Stimulated activated CD4-positive, alpha-beta T cell treated with anti-CD3 and anti-CD28 coated beads, Interleukin-2, amount 100 ng/mL, for 24 hours (primary cell): ENCODE data around the gene HBB.
"Not testable (repeated sequence)": the region's sequence is repeated elsewhere in the genome, so short reads cannot be mapped to it uniquely, and the experiment has no call there.

ENCODE experiments used
- DNase-seq, 2 donors: peaks; one replicate each; pipeline ENCODE4 v3.0.0-alpha.2; 2020

HBB gene

DNA sequence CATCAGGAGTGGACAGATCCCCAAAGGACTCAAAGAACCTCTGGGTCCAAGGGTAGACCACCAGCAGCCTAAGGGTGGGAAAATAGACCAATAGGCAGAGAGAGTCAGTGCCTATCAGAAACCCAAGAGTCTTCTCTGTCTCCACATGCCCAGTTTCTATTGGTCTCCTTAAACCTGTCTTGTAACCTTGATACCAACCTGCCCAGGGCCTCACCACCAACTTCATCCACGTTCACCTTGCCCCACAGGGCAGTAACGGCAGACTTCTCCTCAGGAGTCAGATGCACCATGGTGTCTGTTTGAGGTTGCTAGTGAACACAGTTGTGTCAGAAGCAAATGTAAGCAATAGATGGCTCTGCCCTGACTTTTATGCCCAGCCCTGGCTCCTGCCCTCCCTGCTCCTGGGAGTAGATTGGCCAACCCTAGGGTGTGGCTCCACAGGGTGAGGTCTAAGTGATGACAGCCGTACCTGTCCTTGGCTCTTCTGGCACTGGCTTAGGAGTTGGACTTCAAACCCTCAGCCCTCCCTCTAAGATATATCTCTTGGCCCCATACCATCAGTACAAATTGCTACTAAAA lies at the start of gene HBB:
HBB (minus strand) TSS at position 340 of the 579 bp plus-strand sequence; CDS start at position 290, 50 bp downstream.
- DNase-seq: no peak

DNA sequence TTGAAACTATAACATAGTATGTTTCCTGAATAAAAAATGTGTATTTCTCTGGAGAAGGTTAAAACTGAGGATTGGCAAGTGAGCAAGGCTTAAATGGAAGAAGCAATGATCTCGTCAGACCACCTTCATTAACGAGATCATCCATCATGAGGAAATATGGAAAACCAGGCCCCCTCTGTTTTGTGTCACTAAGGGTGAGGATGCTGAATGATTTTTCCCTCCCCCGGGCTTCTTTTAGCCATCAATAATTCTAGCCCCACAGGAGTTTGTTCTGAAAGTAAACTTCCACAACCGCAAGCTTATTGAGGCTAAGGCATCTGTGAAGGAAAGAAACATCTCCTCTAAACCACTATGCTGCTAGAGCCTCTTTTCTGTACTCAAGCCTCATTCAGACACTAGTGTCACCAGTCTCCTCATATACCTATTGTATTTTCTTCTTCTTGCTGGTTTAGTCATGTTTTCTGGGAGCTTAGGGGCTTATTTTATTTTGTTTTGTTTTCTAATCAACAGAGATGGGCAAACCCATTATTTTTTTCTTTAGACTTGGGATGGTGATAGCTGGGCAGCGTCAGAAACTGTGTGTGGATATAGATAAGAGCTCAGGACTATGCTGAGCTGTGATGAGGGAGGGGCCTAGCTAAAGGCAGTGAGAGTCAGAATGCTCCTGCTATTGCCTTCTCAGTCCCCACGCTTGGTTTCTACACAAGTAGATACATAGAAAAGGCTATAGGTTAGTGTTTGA lies 48.7 kb upstream of the HBB start:
- no peak for DNase-seq

DNA sequence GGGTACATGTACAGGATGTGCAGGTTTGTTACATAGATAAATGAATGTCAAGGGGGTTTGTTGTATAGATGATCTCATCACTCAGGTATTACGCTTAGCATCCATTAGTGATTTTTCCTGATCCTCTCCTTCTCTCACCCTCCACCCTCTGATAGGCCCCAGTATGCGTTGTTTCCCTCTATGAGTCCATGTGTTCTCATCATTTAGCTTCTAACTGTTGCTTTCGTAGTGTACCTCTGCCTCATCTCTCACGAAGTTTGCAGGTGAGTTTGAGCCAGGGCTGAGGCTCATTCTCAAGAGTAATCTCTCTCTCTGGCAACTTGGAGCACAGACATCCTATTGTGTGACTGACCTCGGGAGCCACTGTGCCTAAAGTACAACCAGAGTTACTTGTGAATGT lies 47.5 kb upstream of the HBB start:
- DNase-seq: no peak

DNA sequence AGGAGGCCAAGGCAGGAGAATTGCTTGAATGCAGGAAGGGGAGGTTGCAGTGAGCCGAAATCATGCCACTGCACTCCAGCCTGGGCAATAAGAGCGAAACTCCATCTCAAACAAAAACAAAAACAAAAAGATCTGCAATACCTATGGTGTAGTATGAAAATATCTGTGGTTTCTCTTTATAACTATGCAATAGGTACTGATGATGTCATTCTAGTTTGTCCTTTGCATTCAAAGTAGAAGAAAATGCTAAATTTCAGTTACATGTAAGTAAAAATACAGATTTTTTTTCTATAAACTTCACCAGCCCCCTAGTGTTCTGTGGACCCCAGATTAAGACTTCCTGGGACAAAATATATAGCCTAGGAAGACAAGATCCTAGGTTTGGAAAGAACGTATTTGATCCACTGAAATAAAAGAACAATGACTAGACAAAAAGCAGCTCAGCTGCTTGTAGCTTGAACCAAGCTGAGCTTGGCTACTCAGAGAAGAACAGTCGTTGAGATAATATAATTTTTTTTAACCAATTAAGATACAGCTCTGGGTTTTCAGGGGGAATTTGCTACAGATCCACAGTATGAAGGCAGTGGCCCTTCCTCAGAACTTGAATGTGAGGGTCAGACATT lies 45.6 kb upstream of the HBB start:
- DNase-seq: no peak

DNA sequence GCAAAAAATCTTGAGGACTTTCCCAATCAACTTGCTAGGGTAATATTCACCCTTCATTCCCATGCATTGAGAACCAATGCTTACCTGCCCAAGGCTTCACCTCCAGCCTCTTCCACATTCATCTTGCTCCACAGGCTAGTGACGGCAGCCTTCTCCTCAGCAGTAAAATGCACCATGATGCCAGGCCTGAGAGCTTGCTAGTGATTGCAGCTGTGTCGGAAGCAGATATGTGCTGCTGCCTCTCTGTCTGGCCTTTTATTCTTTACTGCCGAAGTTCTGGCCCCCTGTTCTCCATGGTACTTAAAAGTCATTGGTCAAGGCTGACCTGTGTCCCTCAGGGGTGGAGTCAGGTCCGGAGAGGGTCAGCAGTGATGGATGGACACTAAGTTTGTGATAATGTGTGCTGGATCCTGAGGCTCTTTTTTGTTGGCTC lies 42.9 kb upstream of the HBB start, which contains the start of gene HBE1:
HBE1 (minus strand) TSS at position 231 of the 433 bp plus-strand sequence; CDS start at position 176, 55 bp downstream.
- DNase-seq: no peak

DNA sequence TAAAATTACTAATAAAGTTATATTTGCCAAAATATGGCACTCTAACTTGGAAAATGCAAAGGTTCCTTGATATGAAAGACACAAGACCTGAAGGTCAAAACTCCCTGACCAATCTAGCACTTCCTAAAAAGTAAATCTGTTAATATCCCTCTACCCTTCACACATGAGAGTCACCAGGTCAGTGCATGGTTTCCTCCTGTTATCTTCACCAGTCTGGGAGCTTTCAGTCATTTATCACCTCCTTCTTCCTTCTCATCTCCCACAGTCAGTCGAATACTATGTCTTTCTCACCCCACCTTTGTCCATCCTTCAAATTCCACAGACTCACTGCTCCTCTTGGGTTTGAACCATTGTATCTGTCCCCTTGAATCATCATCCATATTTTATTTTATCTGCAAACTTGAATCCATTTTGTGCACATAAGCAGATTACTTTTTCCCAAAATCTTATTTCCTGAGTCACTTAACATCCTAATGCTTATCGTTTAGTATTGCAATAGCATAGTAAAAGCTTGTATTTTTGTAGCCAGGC lies 40.2 kb upstream of the HBB start:
- DNase-seq: no peak

DNA sequence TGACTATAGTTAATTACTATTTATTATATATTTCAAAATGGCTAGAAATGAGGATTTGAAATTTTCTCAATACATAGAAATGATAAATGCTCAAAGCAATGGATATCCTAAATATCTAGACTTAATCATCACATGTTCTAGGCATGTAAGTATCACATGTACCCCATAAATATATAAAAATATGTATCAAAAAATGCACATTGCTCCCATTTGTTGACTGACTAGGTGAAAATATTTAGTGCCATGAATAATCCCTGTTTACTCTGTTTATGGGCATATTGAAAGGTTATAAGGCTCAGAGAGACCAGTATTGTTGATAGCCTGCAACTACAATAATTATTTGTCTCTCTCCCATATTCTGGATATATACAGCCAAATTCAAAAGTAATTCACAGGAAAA lies 39.7 kb upstream of the HBB start:
- no peak for DNase-seq

DNA sequence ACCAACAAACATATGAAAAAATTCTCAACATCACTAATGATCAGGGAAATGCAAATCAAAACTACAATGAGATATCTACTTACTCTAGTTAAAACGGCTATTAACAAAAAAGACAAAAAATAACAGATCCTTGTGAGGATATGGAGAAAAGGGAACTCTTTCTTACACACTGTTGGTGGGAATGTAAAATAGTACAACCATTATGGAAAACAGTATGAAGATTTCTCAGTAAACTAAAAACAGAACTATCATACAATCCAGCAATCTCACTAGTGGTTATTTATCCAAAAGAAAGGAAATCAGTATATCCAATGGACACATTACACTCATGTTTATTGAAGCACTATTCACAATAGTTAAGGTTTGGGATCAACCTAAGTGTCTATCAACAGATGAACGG lies 39.0 kb upstream of the HBB start:
- DNase-seq: no peak

DNA sequence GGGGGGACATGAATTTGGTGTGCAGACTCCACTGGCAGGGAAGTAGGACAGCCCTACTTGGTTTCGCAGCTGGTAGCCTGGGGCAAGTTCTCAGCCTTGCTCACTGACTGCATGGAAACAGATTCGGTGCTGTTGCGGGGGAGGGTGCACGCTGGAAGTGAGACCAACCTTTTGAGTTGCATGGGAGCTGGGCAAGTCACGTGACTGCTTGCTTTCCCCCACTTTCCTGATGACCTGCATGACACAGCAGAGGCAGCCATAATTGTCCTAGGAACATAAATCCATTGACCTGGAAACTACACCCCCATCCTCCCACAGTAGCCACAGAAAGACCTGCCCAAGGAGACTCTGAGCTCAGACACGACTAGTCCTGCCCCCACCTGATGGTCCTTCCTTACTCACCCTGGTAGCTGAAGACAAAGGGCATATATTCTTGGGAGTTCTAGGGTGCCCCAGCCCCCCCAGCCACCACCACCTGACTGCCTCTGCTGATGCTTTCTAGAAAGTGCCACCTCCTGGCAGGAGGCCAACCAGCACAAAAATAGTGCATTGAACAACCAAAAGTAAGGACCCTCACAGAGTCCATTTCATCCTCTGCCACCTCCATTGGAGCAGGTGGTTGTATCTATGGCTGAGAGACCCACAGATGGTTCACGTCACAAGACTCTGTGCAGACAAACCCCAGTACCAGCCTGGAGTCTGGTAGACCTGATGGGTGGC lies 31.8 kb upstream of the HBB start:
- no peak for DNase-seq

DNA sequence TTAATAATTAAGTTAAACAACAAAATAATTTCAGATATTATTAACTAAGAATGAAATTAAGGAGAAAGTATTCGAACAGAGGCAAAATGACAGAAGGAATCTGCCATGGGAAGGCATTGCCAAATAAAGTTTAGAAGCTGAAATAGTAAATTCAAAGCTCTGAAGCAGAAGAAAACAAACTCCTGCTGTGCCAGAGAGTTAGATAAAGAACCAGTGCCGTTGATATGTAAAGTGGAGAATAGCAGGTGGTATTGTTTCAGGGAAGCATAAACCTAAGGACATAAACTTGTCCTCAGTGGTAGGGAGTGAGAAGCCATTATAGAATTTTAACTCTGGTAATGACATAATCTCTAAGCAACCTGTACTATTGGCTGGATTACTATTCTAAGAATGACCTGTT lies 30.4 kb upstream of the HBB start:
- DNase-seq: no peak

DNA sequence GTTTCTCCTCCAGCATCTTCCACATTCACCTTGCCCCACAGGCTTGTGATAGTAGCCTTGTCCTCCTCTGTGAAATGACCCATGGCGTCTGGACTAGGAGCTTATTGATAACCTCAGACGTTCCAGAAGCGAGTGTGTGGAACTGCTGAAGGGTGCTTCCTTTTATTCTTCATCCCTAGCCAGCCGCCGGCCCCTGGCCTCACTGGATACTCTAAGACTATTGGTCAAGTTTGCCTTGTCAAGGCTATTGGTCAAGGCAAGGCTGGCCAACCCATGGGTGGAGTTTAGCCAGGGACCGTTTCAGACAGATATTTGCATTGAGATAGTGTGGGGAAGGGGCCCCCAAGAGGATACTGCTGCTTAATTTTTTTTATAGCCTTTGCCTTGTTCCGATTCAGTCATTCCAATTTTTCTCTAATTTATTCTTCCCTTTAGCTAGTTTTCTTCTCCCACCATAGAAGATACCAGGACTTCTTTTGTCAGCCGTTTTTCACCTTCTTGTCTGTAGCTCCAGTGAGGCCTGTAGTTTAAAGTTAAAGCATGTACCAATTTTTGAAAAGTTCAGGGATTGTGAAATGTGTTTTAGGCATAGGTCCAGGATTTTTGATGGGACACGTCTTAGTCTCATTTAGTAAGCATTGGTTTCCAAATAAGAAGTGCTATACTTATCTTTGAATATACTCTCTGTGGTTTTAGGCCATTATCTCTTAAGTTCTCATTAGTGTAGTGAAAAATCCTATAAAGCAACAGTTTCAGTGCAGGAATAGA lies 28.0 kb upstream of the HBB start, which contains the start of gene HBG2:
HBG2 (minus strand) TSS at position 136 of the 768 bp plus-strand sequence; CDS start at position 83, 53 bp downstream.
- not testable (repeated sequence) for DNase-seq

DNA sequence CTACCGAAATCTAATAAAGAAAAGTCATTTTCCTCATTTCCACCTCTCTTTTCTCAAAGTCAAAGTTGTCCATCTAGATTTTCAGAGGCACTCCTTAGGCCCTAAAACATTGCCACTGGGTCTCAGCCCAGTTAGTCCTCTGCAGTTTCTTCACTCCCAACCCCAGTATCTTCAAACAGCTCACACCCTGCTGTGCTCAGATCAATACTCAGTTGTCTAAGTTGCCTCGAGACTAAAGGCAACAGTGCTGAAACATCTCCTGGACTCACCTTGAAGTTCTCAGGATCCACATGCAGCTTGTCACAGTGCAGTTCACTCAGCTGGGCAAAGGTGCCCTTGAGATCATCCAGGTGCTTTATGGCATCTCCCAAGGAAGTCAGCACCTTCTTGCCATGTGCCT lies 27.2 kb upstream of the HBB start:
- not testable (repeated sequence) for DNase-seq

DNA sequence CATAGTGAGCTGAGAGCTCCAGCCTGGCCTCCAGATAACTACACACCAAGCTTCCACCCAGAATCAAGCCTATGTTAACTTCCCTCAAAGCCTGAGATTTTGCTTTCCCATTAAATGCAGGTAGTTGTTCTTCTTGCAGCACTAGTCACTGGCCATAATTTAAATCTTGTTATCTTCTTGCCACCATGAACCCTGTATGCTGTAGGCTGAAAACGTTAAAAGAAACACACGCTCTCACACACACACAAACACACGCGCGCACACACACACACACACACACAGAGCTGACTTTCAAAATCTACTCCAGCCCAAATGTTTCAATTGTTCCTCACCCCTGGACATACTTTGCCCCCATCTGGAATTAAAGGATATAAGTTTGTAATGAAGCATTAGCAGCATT lies 26.6 kb upstream of the HBB start:
- not testable (repeated sequence) for DNase-seq

DNA sequence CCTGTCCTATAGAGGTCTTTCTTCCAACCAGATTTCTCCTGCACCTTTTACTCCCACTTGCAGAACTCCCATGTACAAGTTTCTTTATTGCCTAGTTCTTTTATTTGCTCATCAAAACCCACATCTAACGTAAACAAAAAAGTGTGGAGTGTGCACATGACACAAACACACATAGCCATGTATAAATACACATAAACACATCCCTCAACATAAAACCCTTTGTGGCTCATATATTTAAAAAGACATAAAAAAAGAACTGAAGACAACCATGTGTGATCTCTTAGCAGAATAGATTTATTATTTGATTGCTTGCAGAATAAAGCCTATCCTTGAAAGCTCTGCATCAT lies 26.0 kb upstream of the HBB start:
- DNase-seq: no peak

DNA sequence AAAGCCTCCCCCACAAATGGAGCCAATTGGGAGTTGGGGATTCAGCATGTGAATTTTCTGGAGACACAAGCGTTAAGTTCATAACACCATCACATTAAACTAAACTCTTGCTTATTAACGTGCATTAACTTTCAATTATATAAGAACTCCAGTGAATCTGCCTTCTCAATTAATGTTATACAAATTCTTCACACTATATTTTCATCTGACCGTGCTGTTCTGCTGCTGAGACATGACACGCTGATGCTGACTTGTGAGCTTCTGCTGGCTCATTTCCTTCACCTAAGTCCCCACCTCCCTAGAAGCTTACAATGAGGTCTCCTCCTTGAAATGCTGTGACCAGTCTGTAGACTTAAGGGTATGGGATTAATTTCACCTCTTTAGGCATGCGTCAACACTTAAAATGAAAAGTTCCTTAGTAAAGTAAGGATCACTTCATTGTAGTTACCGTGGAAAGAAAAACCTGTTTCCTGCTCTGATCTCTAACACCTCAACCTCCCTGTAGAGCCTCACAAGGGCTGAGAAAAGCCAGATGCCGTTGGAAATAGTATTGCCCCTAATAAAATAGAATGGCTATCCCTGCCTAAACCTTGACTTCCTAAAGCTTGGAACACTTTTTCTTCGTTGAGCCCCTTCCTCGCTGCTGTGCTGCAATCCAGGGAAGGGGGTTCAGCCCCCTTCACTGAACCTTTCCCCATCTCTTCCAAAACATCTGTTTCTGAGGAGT lies 25.5 kb upstream of the HBB start:
- DNase-seq: no peak

DNA sequence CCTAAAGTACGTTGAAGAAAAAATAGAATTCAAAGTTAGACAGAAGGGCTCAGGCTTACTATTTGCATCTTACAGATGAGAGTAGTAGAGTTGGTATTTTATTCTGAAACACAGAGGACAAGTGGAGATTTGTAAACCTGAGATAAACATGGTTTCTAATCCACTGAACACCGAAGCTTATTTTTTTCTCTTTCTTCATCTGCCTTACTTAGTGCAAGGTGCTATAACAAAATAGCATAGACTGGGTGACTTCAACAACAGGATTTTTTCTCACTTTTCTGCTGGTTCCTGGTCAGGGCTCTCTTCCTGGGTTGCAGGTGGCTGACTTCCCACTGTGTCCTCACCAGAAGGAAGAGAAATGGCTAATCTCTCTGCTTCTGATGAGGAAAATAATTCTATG lies 24.9 kb upstream of the HBB start:
- no peak for DNase-seq

DNA sequence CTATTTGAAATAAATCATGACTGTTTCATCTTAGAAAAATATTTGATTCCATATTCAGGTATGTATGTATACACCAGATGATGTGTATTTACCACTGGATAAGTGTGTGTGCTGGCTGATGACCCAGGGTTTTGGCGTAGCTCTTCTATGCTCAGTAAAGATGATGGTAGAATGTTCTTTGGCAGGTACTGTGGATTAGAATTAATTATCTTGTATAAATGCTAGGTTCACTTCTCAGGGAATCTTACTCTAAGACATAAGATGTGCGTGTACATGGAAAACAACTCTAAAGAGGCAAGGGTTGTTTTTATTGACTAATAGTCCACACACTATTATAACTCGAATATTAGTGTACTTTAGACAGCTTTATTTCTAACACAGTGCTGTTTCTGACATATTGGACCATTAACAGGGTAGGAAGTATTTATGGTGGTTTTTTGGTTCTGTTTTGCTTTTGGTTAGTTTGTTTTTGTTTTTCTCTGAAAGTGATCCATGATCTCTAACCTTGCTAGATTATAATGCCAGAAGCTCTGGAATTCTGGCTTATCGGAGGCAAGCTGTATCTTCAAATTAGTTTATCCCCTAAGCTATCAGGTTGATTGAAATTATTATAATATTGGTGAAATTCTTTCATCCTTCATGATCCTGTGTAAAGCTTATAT lies 23.8 kb upstream of the HBB start:
- DNase-seq: no peak

DNA sequence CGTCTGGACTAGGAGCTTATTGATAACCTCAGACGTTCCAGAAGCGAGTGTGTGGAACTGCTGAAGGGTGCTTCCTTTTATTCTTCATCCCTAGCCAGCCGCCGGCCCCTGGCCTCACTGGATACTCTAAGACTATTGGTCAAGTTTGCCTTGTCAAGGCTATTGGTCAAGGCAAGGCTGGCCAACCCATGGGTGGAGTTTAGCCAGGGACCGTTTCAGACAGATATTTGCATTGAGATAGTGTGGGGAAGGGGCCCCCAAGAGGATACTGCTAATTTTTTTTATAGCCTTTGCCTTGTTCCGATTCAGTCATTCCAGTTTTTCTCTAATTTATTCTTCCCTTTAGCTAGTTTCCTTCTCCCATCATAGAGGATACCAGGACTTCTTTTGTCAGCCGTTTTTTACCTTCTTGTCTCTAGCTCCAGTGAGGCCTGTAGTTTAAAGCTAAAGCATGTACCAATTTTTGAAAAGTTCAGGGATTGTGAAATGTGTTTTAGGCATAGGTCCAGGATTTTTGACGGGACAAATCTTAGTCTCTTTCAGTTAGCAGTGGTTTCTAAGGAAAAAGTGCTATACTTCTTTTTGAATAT lies 23.0 kb upstream of the HBB start, which contains the start of gene HBG1:
HBG1 (minus strand) TSS at position 51 of the 590 bp plus-strand sequence. CDS start 53 bp downstream, outside the sequence.
- not testable (repeated sequence) for DNase-seq

DNA sequence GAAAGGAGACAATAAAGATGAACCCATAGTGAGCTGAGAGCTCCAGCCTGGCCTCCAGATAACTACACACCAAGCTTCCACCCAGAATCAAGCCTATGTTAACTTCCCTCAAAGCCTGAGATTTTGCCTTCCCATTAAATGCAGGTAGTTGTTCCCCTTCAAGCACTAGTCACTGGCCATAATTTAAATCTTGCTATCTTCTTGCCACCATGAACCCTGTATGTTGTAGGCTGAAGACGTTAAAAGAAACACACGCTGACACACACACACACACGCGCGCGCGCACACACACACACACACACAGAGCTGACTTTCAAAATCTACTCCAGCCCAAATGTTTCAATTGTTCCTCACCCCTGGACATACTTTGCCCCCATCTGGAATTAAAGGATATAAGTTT lies 21.6 kb upstream of the HBB start:
- not testable (repeated sequence) for DNase-seq

DNA sequence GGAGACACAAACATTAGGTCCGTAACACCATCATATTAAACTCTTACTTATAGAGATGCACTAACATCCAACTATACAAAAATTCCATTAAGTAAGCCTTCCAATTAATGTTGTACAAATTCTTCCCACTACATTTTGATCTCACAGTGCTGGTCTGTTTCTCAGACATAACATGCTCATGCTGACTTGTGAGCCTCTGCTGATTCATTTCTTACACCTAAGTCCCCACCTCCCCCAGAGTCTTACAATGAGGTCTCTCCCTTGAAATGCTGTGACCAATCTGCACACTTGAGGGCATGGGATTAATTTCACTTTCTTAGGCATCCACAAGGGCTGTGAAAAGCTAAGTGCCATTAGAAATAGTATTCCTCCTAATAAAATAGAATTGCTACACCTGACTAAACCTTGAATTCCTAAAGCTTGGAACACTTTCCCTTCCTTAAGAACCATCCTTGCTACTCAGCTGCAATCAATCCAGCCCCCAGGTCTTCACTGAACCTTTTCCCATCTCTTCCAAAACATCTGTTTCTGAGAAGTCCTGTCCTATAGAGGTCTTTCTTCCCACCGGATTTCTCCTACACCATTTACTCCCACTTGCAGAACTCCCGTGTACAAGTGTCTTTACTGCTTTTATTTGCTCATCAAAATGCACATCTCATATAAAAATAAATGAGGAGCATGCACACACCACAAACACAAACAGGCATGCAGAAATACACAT lies 20.8 kb upstream of the HBB start:
- no peak for DNase-seq
